Osteoblast (primary cell): Measurements from ENCODE around the gene ZNRF4. TPM values are rescaled to one million over a fixed set of nuclear protein-coding genes. Genes with fewer than 3 reads are reported as not detected.
"Not testable (repeated sequence)": the region's sequence is repeated elsewhere in the genome, so short reads cannot be mapped to it uniquely, and the experiment has no call there.

ENCODE experiments used
- DNase-seq: peaks from one replicate; pipeline ENCODE4 v3.0.0; 2011; ENCODE audit warnings: low spot score, mixed read lengths; ENCODE audit not compliant: insufficient read length; ENCODE audit errors: missing footprints
- H2AFZ ChIP-seq: 2 replicates; pipeline ENCODE4 v1.6.0; 2011; ENCODE audit warnings: mild to moderate bottlenecking, low read length
- H3K27ac ChIP-seq: 2 replicates; pipeline ENCODE4 v1.5.1; 2011; ENCODE audit warnings: mild to moderate bottlenecking, low read depth, low read length, moderate library complexity
- H3K27me3 ChIP-seq: 2 replicates; pipeline ENCODE4 v1.6.0; 2012; ENCODE audit warnings: mild to moderate bottlenecking, control low read depth, inconsistent platforms, low read length, moderate library complexity; ENCODE audit not compliant: insufficient read depth
- H3K36me3 ChIP-seq: 2 replicates; pipeline ENCODE4 v1.5.1; 2011; ENCODE audit warnings: mild to moderate bottlenecking, low read length, control low read depth, moderate library complexity; ENCODE audit not compliant: insufficient read depth
- H3K4me1 ChIP-seq: 2 replicates; pipeline ENCODE4 v1.5.1; 2011; ENCODE audit warnings: mild to moderate bottlenecking, low read length, control low read depth, moderate library complexity; ENCODE audit not compliant: insufficient read depth
- H3K4me2 ChIP-seq: 2 replicates; pipeline ENCODE4 v1.6.0; 2011; ENCODE audit warnings: mild to moderate bottlenecking, low read length; ENCODE audit not compliant: insufficient read depth
- H3K4me3 ChIP-seq: fragments of 200-600 bp; sonication (generic); 3 replicates; pipeline ENCODE4 v1.5.1; 2012; ENCODE audit warnings: mild to moderate bottlenecking, low read length, inconsistent platforms; ENCODE audit not compliant: insufficient read depth
- H3K79me2 ChIP-seq: 2 replicates; pipeline ENCODE4 v1.6.0; 2012; ENCODE audit warnings: mild to moderate bottlenecking, low read length, control low read depth, inconsistent platforms; ENCODE audit not compliant: insufficient read depth
- H3K9me3 ChIP-seq: 2 replicates; pipeline ENCODE4 v1.5.1; 2011; ENCODE audit warnings: low read depth, low read length, control low read depth
- H4K20me1 ChIP-seq: 2 replicates; pipeline ENCODE4 v1.6.0; 2012; ENCODE audit warnings: mild to moderate bottlenecking, low read length, control low read depth; ENCODE audit not compliant: insufficient read depth
- total RNA-seq: library from RNA; depleted of rRNA; stranded (reverse); fragments of >200 nt; gene quantifications from 2 replicates; pipeline ENCODE4 v1.2.3, GENCODE V29; 2012
- TF ChIP-seq, protein P1 (sequence below): IDR thresholded peaks from 2 replicates; pipeline ENCODE4 v1.5.1; 2011; ENCODE audit warnings: mild to moderate bottlenecking, low read depth, low read length, moderate library complexity; ENCODE audit errors: extremely low read depth

The ZNRF4 gene, protein sequence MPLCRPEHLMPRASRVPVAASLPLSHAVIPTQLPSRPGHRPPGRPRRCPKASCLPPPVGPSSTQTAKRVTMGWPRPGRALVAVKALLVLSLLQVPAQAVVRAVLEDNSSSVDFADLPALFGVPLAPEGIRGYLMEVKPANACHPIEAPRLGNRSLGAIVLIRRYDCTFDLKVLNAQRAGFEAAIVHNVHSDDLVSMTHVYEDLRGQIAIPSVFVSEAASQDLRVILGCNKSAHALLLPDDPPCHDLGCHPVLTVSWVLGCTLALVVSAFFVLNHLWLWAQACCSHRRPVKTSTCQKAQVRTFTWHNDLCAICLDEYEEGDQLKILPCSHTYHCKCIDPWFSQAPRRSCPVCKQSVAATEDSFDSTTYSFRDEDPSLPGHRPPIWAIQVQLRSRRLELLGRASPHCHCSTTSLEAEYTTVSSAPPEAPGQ
- total RNA-seq, result not detected in 2 replicates

GRCh38 chr19:5455367-5456129 is at the start of gene ZNRF4:
Gene ZNRF4 (plus strand): TSS chr19:5455417. CDS start chr19:5455492, 75 bp downstream.
- no peaks in the 10 kb centered on the region for H3K27me3 ChIP-seq
- H4K20me1 ChIP-seq, result no peaks in the 10 kb centered on the region
- no peaks in the 10 kb centered on the region for H3K79me2 ChIP-seq
- TF ChIP-seq, protein P1, sequence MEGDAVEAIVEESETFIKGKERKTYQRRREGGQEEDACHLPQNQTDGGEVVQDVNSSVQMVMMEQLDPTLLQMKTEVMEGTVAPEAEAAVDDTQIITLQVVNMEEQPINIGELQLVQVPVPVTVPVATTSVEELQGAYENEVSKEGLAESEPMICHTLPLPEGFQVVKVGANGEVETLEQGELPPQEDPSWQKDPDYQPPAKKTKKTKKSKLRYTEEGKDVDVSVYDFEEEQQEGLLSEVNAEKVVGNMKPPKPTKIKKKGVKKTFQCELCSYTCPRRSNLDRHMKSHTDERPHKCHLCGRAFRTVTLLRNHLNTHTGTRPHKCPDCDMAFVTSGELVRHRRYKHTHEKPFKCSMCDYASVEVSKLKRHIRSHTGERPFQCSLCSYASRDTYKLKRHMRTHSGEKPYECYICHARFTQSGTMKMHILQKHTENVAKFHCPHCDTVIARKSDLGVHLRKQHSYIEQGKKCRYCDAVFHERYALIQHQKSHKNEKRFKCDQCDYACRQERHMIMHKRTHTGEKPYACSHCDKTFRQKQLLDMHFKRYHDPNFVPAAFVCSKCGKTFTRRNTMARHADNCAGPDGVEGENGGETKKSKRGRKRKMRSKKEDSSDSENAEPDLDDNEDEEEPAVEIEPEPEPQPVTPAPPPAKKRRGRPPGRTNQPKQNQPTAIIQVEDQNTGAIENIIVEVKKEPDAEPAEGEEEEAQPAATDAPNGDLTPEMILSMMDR, result no peak
- H2AFZ ChIP-seq, result no peak within 1 kb of the TSS
- peaks cover 4% of the 10 kb centered on the region for H3K9me3 ChIP-seq
- no peak within 1 kb of the TSS for H3K4me2 ChIP-seq
- no peaks in the 10 kb centered on the region for H3K36me3 ChIP-seq
- no peaks in the 10 kb centered on the region for H3K4me1 ChIP-seq
- no peak within 1 kb of the TSS for H3K4me3 ChIP-seq
- DNase-seq, result peak; percentile 74
- no peak within 1 kb of the TSS for H3K27ac ChIP-seq

DNA sequence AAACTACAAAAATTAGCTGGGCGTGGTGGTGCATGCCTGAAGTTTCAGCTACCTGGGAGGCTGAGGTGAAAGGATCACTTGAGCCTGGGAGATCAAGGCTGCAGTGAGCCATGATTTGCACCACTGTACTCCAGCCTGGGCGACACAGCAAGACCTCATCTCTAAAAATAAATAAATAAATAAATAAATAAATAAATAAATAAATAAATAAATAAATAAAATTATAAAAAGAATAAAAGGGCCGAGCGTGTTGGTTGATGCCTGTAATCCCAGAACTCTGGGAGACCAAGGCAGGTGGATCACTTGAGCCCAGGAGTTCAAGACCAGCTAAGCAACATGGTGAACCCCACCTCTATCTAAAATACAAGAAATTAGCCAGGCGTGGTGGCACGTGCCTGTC is 49.0 kb upstream of the ZNRF4 start:
- not testable (repeated sequence) for H2AFZ ChIP-seq, H3K4me2 ChIP-seq, DNase-seq, H3K79me2 ChIP-seq, H4K20me1 ChIP-seq, H3K27ac ChIP-seq, H3K27me3 ChIP-seq, H3K9me3 ChIP-seq, H3K4me3 ChIP-seq, H3K36me3 ChIP-seq, H3K4me1 ChIP-seq

- DNase-seq, result no peak
- no peak overlapping the region for H3K4me3 ChIP-seq
- no peak overlapping the region for H2AFZ ChIP-seq
Observed at GRCh38 chr19:5406816-5407215, 48.4 kb upstream of the ZNRF4 start.

GRCh38 chr19:5407356-5407755 is 47.9 kb upstream of the ZNRF4 start:
- Histone ChIP-seq H3K27ac (no peak overlapping the region), H3K79me2 (no peaks in the 10 kb centered on the region), H3K4me2 (no peak overlapping the region), H2AFZ (no peak overlapping the region), H3K27me3 (no peaks in the 10 kb centered on the region), H3K4me3 (no peak overlapping the region), H3K9me3 (no peaks in the 10 kb centered on the region), H3K36me3 (no peaks in the 10 kb centered on the region), H3K4me1 (no peaks in the 10 kb centered on the region), H4K20me1 (peaks cover 2% of the 10 kb centered on the region)
- TF ChIP-seq, protein P1, result no peak
- no peak for DNase-seq

More at GRCh38 chr19:5406816-5407215, 48.4 kb upstream of the ZNRF4 start:
- TF ChIP-seq, protein P1, result no peak
- Histone ChIP-seq H3K27ac (no peak overlapping the region), H3K36me3 (no peaks in the 10 kb centered on the region), H3K4me2 (no peak overlapping the region), H3K9me3 (no peaks in the 10 kb centered on the region), H3K4me1 (no peaks in the 10 kb centered on the region), H3K79me2 (no peaks in the 10 kb centered on the region), H3K27me3 (no peaks in the 10 kb centered on the region), H4K20me1 (peaks cover 2% of the 10 kb centered on the region)
